ENCODE data around the gene RDX. TPM values are rescaled to one million over a fixed set of nuclear protein-coding genes. Genes with fewer than 3 reads are reported as not detected.

RDX gene
- total and polyA plus RNA-seq, 2 of the 4 experiments (the other 2 are of a cell fraction), result 61.1 to 72.4 TPM

GRCh38 chr11:110249766-110250165 is 46.6 kb downstream of the RDX start:
- Histone ChIP-seq H3K14ac (replicated peaks; ENCODE audit: low read depth, low read length) (no peak overlapping the region), H3K18ac (ENCODE audit: low read depth, low read length) (no peak overlapping the region), H4K20me1 (ENCODE audit: insufficient read depth, low read length) (no peaks in the 10 kb centered on the region), H3K4me2 (ENCODE audit: low read depth, low read length) (no peak overlapping the region), H3K4me3 (ENCODE audit: insufficient read depth, low read depth, low read length) (no peak overlapping the region), H2BK5ac (ENCODE audit: low read depth, low read length, poor library complexity, severe bottlenecking) (no peak overlapping the region), H2AK5ac (ENCODE audit: low read depth, low read length) (no peak overlapping the region), H3K9me3 (ENCODE audit: control insufficient read depth, insufficient read depth, low read length) (no peaks in the 10 kb centered on the region), H3K23ac (ENCODE audit: low read depth, low read length) (no peak overlapping the region), H2BK15ac (ENCODE audit: low read depth, low read length) (no peak overlapping the region), H3K36me3 (ENCODE audit: control insufficient read depth, insufficient read depth, low read length) (peaks cover 12% of the 10 kb centered on the region), H2AFZ (replicated peaks; ENCODE audit: low read length, poor library complexity) (no peak overlapping the region), H3K79me1 (ENCODE audit: low read depth in 1 of 2, low read length in 2 of 2) (peaks cover 16 to 20% of the 10 kb centered on the region in 2 experiments; a peak in 3 of 4 replicates), H3K4me1 (ENCODE audit: control insufficient read depth, insufficient read depth, low read length) (no peaks in the 10 kb centered on the region), H3K9me1 (ENCODE audit: insufficient read depth, low read length) (no peaks in the 10 kb centered on the region; the same call in 1 of the 2 replicates), H4K91ac (ENCODE audit: insufficient read depth, low read depth, low read length) (no peak overlapping the region), H4K8ac (ENCODE audit: low read depth in 2 of 2, low read length in 2 of 2) (no peak overlapping the region), H3K9ac (ENCODE audit: low read depth, low read length) (no peak overlapping the region), H4K5ac (ENCODE audit: low read depth, low read length) (no peak overlapping the region), H3K4ac (ENCODE audit: low read depth, low read length) (no peak overlapping the region), H2BK120ac (ENCODE audit: low read depth, low read length) (no peak overlapping the region), H3K27ac (ENCODE audit: insufficient read depth, low read length) (no peak overlapping the region), H3K27me3 (ENCODE audit: control insufficient read depth, insufficient read depth, low read length) (no peaks in the 10 kb centered on the region), H2BK20ac (ENCODE audit: low read depth, low read length) (no peak overlapping the region), H3K56ac (ENCODE audit: extremely low read depth, insufficient read depth, low read length) (no peak overlapping the region), H2AK9ac (replicated peaks; ENCODE audit: low read depth, low read length, poor library complexity) (no peak overlapping the region)
- ChIA-PET POLR2A (ENCODE audit: unreplicated experiment) (interaction anchor here (0.7 kb wide), 1 partner anchor 30 kb away, joined by 3 read pairs; no protein-coding TSS in a partner anchor), CTCF (interaction anchor here (0.5 to 1.1 kb wide), 3 partner anchors 17 to 484 kb away, joined by 3 read pairs; no protein-coding TSS in a partner anchor)
- BruUV-seq (replicated peaks), result no TSS peak
- dilution Hi-C loops (cut with HindIII; ENCODE audit: low sequenced_read_pairs, unreplicated experiment), result no loop called here
- TF ChIP-seq RFX5 (IDR thresholded peaks at IDR 0.05; ENCODE audit: low read depth, low read length) (no peak), MXI1 (IDR thresholded peaks at IDR 0.05; ENCODE audit: borderline replicate concordance, low read depth, low read length) (no peak), USF2 (IDR thresholded peaks at IDR 0.05; ENCODE audit: low read depth, low read length) (no peak), RAD21 (IDR thresholded peaks at IDR 0.05; ENCODE audit: low read length) (no peak), NFE2L2 (IDR thresholded peaks at IDR 0.05; ENCODE audit: low read depth, low read length) (no peak), CTCF (conservative IDR thresholded peaks at IDR 0.05; ENCODE audit: low read depth, low read length) (no peak), RCOR1 (IDR thresholded peaks at IDR 0.05; ENCODE audit: insufficient replicate concordance, low read length) (no peak), BHLHE40 (IDR thresholded peaks at IDR 0.05; ENCODE audit: low read depth, low read length) (no peak), MAZ (IDR thresholded peaks at IDR 0.05; ENCODE audit: borderline replicate concordance, low read depth, low read length) (no peak), MAFK (IDR thresholded peaks at IDR 0.05; ENCODE audit: low read depth, low read length) (no peak), SMC3 (IDR thresholded peaks at IDR 0.05; ENCODE audit: low read depth, low read length) (no peak), CEBPB (IDR thresholded peaks at IDR 0.05; ENCODE audit: low read depth, low read length) (no peak)
- DNase-seq (no peak), ATAC-seq (ENCODE audit: low read depth) (no peak)
- in situ Hi-C loops (cut with MboI; ENCODE audit: low sequenced_read_pairs), result no loop called here
- intact Hi-C loops (cut with micrococcal nuclease), result no loop called here
- no CpG with 5 or more reads among the region's 5 CpGs for WGBS, 2 experiments (ENCODE audit: extremely low coverage in 2 of 2, insufficient read length in 1 of 2)
